Upper lobe of left lung (tissue), 4 donors: ENCODE data around the gene SCYL2.

Source experiments
- EP300 ChIP-seq, 4 donors: sonication (generic); formaldehyde crosslinking; IDR thresholded peaks; one replicate each; pipeline ENCODE4 v1.5.1; 2017; ENCODE audit warnings: antibody characterized with exemption in 4 of 4, control low read depth in 2 of 4
- POLR2A ChIP-seq, 4 donors: fragments of 450-650 bp; IDR thresholded peaks; one replicate each; pipeline ENCODE4 v1.5.1; 2016 to 2017; ENCODE audit warnings: antibody characterized with exemption in 4 of 4, mild to moderate bottlenecking in 2 of 4
- POLR2AphosphoS5 ChIP-seq, 2 donors: sonication (generic); formaldehyde crosslinking; IDR thresholded peaks; one replicate each; pipeline ENCODE4 v1.5.1; 2017; ENCODE audit warnings: antibody characterized with exemption in 2 of 2
- TF ChIP-seq, protein P1 (sequence below), 6 experiments: fragments of 450-650 bp in 4 of 6; fragments of 200-600 bp in 2 of 6; sonication (generic) in 2 of 6; IDR thresholded peaks; one replicate each; pipeline ENCODE4 v1.5.1; 2016 to 2019; ENCODE audit warnings: antibody characterized with exemption in 6 of 6

DNA sequence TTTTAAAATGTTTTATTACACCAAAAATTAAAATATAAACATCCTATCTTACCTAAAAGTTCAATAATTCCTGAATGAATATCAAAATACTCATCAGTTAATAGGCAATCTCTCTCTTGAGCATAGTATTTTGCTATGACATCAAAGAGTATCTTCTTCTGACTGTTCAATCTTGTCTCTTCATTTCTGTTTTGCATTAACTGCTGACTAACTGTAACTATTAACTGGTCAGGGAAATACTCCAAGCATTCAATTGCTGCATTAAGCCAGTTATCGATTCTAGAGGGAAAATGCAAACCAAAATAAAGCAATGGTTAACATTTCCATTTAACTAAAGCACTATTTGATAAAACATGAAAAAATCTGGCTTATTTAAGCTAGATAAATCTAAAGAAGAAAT lies 13.5 kb upstream of the SCYL2 start:
- TF ChIP-seq, protein P1, sequence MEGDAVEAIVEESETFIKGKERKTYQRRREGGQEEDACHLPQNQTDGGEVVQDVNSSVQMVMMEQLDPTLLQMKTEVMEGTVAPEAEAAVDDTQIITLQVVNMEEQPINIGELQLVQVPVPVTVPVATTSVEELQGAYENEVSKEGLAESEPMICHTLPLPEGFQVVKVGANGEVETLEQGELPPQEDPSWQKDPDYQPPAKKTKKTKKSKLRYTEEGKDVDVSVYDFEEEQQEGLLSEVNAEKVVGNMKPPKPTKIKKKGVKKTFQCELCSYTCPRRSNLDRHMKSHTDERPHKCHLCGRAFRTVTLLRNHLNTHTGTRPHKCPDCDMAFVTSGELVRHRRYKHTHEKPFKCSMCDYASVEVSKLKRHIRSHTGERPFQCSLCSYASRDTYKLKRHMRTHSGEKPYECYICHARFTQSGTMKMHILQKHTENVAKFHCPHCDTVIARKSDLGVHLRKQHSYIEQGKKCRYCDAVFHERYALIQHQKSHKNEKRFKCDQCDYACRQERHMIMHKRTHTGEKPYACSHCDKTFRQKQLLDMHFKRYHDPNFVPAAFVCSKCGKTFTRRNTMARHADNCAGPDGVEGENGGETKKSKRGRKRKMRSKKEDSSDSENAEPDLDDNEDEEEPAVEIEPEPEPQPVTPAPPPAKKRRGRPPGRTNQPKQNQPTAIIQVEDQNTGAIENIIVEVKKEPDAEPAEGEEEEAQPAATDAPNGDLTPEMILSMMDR (IDR thresholded peaks at IDR 0.05), result no peak
- TF ChIP-seq POLR2AphosphoS5 (IDR thresholded peaks at IDR 0.05) (no peak), POLR2A (IDR thresholded peaks at IDR 0.05) (no peak), EP300 (IDR thresholded peaks at IDR 0.05) (no peak)
